ENCODE results near the gene ESYT2. TPM values are rescaled to one million over a fixed set of nuclear protein-coding genes. Genes with fewer than 3 reads are reported as not detected.

The ESYT2 gene
- polyA plus RNA-seq, 3 donors = 14.0 to 24.1 (median 22.0) TPM

DNA sequence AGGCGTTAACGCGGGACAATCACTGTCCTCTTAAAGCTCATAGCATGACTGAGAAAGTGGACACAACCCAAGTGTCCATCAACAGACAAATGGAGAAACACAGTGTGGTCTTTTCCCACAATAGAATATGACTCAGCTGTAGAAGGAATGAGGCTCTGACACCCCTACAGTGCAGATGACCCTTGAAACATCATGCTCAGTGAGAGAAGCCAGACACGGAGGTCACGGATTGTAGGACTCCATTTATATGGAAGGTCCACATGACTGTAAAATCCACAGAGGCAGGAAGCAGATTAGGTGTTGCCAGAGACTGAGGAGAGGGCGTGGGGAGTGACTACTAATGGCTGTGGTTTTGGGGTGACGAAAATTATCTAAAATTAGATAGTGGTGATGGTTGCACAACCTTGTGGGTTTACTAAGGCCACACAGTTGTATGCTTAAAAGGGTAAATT, 118.6 kb downstream of the ESYT2 start:
- peaks cover 5 to 31% (median 10%) of the 10 kb centered on the region in 7 donors for H3K9me3 Mint-ChIP-seq
- peak overlapping the region in 1 of 2 donors; percentile 52 for H3K4me3 Mint-ChIP-seq
- Histone ChIP-seq H3K4me3 (replicated peaks in 1 of 3; ENCODE audit: low read depth in 2 of 3, low read length in 3 of 3) (peak overlapping the region in 2 of 3 experiments; percentile 24 to 62), H3K4me1 (ENCODE audit: control insufficient read depth in 1 of 2, insufficient read depth in 2 of 2, low read length in 2 of 2) (peaks cover 55 to 62% of the 10 kb centered on the region in 2 donors), H3K79me2 (ENCODE audit: insufficient read depth, low read length) (peaks cover 17% of the 10 kb centered on the region), H3K27ac (ENCODE audit: low read depth in 1 of 2, low read length in 2 of 2) (peak overlapping the region; percentile 92 to 97), H4K20me1 (ENCODE audit: insufficient read depth, low read length) (no peaks in the 10 kb centered on the region), H3K4me2 (replicated peaks; ENCODE audit: extremely low read depth, low read length, poor library complexity, severe bottlenecking) (peak overlapping the region; percentile 72), H2AFZ (ENCODE audit: insufficient read depth, low read depth, low read length, poor library complexity, severe bottlenecking) (peak overlapping the region; percentile 78), H3K36me3 (replicated peaks in 1 of 2; ENCODE audit: control insufficient read depth in 1 of 2, insufficient read depth in 2 of 2, low read length in 2 of 2) (no peaks in the 10 kb centered on the region), H3K9me3 (replicated peaks in 1 of 2; ENCODE audit: control insufficient read depth in 1 of 2, insufficient read depth in 1 of 2, low read length in 2 of 2) (peaks cover 0 to 20% of the 10 kb centered on the region in 2 donors), H3K9ac (ENCODE audit: insufficient read depth, low read length, poor library complexity, severe bottlenecking) (peak overlapping the region; percentile 53), H3K27me3 (ENCODE audit: control insufficient read depth in 2 of 2, insufficient read depth in 2 of 2, low read length in 2 of 2) (no peaks in the 10 kb centered on the region)
- H3K36me3 Mint-ChIP-seq = peaks cover 4 to 11% of the 10 kb centered on the region in 2 donors
- peaks cover 0 to 2% (median 0%) of the 10 kb centered on the region in 3 donors for H3K27me3 Mint-ChIP-seq (ENCODE audit: low read depth in 3 of 3)
- WGBS (ENCODE audit: insufficient coverage) = 33% methylated on average over 7 of the region's 7 CpGs
- peaks cover 51% of the 10 kb centered on the region for H3K4me1 Mint-ChIP-seq
- TF ChIP-seq CTCF (IDR thresholded peaks at IDR 0.05) = no peak
- intact Hi-C loops (cut with micrococcal nuclease) = no loop called here
- H3K27ac Mint-ChIP-seq = peak overlapping the region in 6 of 7 donors; percentile 93 to 99 (median 98)
- peak; percentile 89 to 98 (median 97) for DNase-seq

- intact Hi-C loops (cut with micrococcal nuclease) = loop anchor here (5.0 to 10.0 kb wide), 3 partner anchors 110 to 147 kb away; partner anchors contain the start of genes DYNC2I1 (in 1 of the 2) and ESYT2 (in 1 of the 2)
- 71% methylated on average over 3 of the region's 4 CpGs for WGBS (ENCODE audit: insufficient coverage)
- Histone ChIP-seq H3K9me3 (replicated peaks in 1 of 2; ENCODE audit: control insufficient read depth in 1 of 2, insufficient read depth in 1 of 2, low read length in 2 of 2) (peaks cover 0 to 15% of the 10 kb centered on the region in 2 donors), H3K79me2 (ENCODE audit: insufficient read depth, low read length) (peaks cover 45% of the 10 kb centered on the region), H4K20me1 (ENCODE audit: insufficient read depth, low read length) (no peaks in the 10 kb centered on the region), H3K9ac (ENCODE audit: insufficient read depth, low read length, poor library complexity, severe bottlenecking) (no peak overlapping the region), H3K4me1 (ENCODE audit: control insufficient read depth in 1 of 2, insufficient read depth in 2 of 2, low read length in 2 of 2) (peaks cover 61 to 76% of the 10 kb centered on the region in 2 donors), H3K4me2 (replicated peaks; ENCODE audit: extremely low read depth, low read length, poor library complexity, severe bottlenecking) (no peak overlapping the region), H3K36me3 (replicated peaks in 1 of 2; ENCODE audit: control insufficient read depth in 1 of 2, insufficient read depth in 2 of 2, low read length in 2 of 2) (no peaks in the 10 kb centered on the region), H3K27ac (ENCODE audit: low read depth in 1 of 2, low read length in 2 of 2) (no peak overlapping the region), H2AFZ (ENCODE audit: insufficient read depth, low read depth, low read length, poor library complexity, severe bottlenecking) (no peak overlapping the region), H3K27me3 (ENCODE audit: control insufficient read depth in 2 of 2, insufficient read depth in 2 of 2, low read length in 2 of 2) (no peaks in the 10 kb centered on the region), H3K4me3 (replicated peaks in 1 of 3; ENCODE audit: low read depth in 2 of 3, low read length in 3 of 3) (no peak overlapping the region)
- no peak for DNase-seq
- peaks cover 4 to 11% of the 10 kb centered on the region in 2 donors for H3K36me3 Mint-ChIP-seq
- H3K4me3 Mint-ChIP-seq = peak overlapping the region in 1 of 2 donors; percentile 7
- no peaks in the 10 kb centered on the region for H3K27me3 Mint-ChIP-seq (ENCODE audit: low read depth in 3 of 3)
- H3K4me1 Mint-ChIP-seq = peaks cover 56% of the 10 kb centered on the region
- peak overlapping the region in 6 of 7 donors; percentile 28 to 50 (median 36) for H3K27ac Mint-ChIP-seq
- H3K9me3 Mint-ChIP-seq = peaks cover 5 to 24% (median 10%) of the 10 kb centered on the region in 7 donors
- no peak for TF ChIP-seq CTCF (IDR thresholded peaks at IDR 0.05)
Observed at GRCh38 chr7:158707610-158708009, 121.7 kb downstream of the ESYT2 start.

All from CD14-positive monocyte (primary cell).